ENCODE data around the gene AAK1.

The AAK1 gene

GRCh38 chr2:69461404-69461803 lies 182.1 kb downstream of the AAK1 start:
- TF ChIP-seq, protein P1, sequence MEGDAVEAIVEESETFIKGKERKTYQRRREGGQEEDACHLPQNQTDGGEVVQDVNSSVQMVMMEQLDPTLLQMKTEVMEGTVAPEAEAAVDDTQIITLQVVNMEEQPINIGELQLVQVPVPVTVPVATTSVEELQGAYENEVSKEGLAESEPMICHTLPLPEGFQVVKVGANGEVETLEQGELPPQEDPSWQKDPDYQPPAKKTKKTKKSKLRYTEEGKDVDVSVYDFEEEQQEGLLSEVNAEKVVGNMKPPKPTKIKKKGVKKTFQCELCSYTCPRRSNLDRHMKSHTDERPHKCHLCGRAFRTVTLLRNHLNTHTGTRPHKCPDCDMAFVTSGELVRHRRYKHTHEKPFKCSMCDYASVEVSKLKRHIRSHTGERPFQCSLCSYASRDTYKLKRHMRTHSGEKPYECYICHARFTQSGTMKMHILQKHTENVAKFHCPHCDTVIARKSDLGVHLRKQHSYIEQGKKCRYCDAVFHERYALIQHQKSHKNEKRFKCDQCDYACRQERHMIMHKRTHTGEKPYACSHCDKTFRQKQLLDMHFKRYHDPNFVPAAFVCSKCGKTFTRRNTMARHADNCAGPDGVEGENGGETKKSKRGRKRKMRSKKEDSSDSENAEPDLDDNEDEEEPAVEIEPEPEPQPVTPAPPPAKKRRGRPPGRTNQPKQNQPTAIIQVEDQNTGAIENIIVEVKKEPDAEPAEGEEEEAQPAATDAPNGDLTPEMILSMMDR (IDR thresholded peaks at IDR 0.05; ENCODE audit: low read length, missing control alignments): no peak
- no peak overlapping the region for H3K4me3 ChIP-seq (replicated peaks; ENCODE audit: low read depth, low read length)
- no peak for DNase-seq (ENCODE audit: low read depth)

- no peak overlapping the region for H3K4me3 ChIP-seq (replicated peaks; ENCODE audit: low read depth, low read length)
- TF ChIP-seq, protein P1 (IDR thresholded peaks at IDR 0.05; ENCODE audit: low read length, missing control alignments): no peak
- DNase-seq (ENCODE audit: low read depth): no peak
Measured at GRCh38 chr2:69459936-69460335, 183.6 kb downstream of the AAK1 start.

GRCh38 chr2:69456950-69457445 lies 186.5 kb downstream of the AAK1 start:
- TF ChIP-seq, protein P1 (IDR thresholded peaks at IDR 0.05; ENCODE audit: low read length, missing control alignments): no peak
- DNase-seq (ENCODE audit: low read depth): no peak

DNA sequence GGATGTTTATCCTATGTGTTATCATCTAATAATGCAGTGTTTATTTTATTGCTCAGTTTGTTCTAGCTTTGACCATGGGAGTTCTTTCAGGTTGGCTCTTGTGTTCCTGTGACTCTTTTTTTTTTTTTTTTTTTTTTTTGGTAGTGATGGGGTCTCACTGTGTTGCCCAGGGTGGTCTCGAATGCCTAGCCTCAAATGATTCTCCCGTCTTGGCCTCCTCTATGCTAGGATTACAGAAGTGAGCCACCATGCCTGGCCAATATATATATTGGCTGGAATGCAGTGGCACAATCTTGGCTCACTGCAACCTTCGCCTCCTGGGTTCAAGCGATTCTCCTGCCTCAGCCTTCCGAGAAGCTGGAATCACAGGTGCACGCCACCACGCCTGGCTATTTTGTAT lies 187.4 kb downstream of the AAK1 start:
- H3K4me3 ChIP-seq (replicated peaks; ENCODE audit: low read depth, low read length): no peak overlapping the region
- TF ChIP-seq, protein P1 (IDR thresholded peaks at IDR 0.05; ENCODE audit: low read length, missing control alignments): no peak
- DNase-seq (ENCODE audit: low read depth): no peak

More at GRCh38 chr2:69456950-69457445, 186.5 kb downstream of the AAK1 start:
- no peak overlapping the region for H3K4me3 ChIP-seq (replicated peaks; ENCODE audit: low read depth, low read length)

DNA sequence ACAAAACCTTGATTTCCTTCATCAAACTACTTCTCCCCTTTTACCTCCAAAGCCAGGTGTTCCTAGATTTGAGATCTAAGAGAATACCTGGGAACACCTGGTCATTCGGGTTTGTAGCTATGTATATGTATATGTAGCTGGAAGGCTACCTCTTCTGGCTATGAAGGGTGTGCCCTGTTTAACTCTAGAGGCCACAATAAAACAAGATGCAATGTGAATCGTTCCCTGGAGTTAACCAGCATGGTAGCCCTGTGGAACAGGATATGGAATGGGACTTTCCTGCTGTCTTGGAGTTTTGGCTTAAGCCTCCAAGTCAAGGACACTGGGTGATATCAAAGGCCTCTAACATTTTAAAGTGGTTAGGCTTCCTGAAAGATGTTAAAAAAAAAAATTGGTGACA lies 188.6 kb downstream of the AAK1 start:
- no peak overlapping the region for H3K4me3 ChIP-seq (replicated peaks; ENCODE audit: low read depth, low read length)
- DNase-seq (ENCODE audit: low read depth): no peak
- TF ChIP-seq, protein P1 (IDR thresholded peaks at IDR 0.05; ENCODE audit: low read length, missing control alignments): no peak

DNA sequence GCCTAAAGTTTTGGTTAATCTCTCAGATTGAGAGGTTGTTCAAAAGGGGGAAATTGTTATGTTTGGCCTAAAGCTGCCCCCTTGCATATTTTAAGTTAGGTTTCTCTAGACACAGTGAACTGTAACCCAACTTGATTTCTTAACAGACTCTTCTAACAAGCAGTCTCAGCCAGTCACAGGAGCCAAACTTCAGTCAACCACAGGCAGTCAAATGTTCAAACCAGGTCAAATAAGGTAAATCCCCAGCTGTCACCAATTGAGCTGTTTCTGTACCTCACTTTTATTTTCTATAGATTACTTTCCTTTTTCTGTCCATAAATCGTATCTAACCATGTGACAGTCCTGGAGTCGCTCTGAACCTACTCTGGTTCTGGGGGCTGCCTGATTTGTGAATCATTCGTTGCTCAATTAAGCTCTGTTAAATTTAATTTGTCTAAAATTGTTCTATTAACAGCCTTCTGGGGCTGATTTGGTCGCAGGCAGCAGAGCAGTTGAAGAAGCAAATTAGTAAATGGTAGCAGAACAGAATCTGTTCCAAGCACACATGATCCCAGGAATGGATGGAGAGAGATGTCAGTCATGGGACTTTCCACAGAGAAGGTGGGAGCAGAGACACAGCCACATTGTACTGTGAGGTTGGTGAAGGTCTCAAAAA lies 189.9 kb downstream of the AAK1 start:
- H3K4me3 ChIP-seq (replicated peaks; ENCODE audit: low read depth, low read length): no peak overlapping the region
- no peak for DNase-seq (ENCODE audit: low read depth)
- TF ChIP-seq, protein P1 (IDR thresholded peaks at IDR 0.05; ENCODE audit: low read length, missing control alignments): no peak

DNA sequence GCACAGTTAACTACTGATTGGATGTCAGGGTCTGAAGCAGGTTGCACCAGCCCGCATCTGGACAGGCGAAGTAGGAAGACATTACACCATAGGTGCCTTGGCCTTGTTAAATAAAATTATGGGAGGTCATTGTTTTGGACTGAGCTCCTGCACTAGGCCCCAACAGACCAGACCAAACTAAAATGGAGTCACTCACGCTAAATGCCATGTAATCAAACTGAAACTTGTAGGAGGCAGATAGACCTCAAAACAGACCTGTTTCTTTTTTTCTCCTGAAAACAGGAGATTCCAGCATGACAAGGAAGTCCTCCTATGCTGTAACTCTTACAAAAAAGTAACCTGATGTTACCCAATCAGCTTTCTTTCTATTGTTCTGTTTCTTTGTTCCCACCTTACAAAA lies 190.9 kb downstream of the AAK1 start:
- no peak overlapping the region for H3K4me3 ChIP-seq (replicated peaks; ENCODE audit: low read depth, low read length)
- DNase-seq (ENCODE audit: low read depth): no peak
- TF ChIP-seq, protein P1 (IDR thresholded peaks at IDR 0.05; ENCODE audit: low read length, missing control alignments): no peak

All from fibroblast of pulmonary artery (primary cell).